ENCODE results near the gene HSPA12A.
"Not testable (repeated sequence)": the region's sequence is repeated elsewhere in the genome, so short reads cannot be mapped to it uniquely, and the experiment has no call there.

The HSPA12A gene

GRCh38 chr10:116715839-116716377 is 26.5 kb downstream of the HSPA12A start:
- in situ Hi-C loops (cut with HindIII; ENCODE audit: low pct_unique_long_range_greater_than_20kb, low sequenced_read_pairs), result no loop called here
- no peak for DNase-seq (ENCODE audit: low read depth in 1 of 2, low spot score in 1 of 2)
- no peak for TF ChIP-seq JUND (IDR thresholded peaks at IDR 0.05; ENCODE audit: low read depth)

- DNase-seq (ENCODE audit: low read depth in 1 of 2, low spot score in 1 of 2), result no peak
- no peak for TF ChIP-seq JUND (IDR thresholded peaks at IDR 0.05; ENCODE audit: low read depth)
- in situ Hi-C loops (cut with HindIII; ENCODE audit: low pct_unique_long_range_greater_than_20kb, low sequenced_read_pairs), result no loop called here
These were observed 27.0 kb downstream of the HSPA12A start for GRCh38 chr10:116715341-116715740.

GRCh38 chr10:116713846-116714245 is 28.5 kb downstream of the HSPA12A start:
- in situ Hi-C loops (cut with HindIII; ENCODE audit: low pct_unique_long_range_greater_than_20kb, low sequenced_read_pairs), result no loop called here
- TF ChIP-seq JUND (IDR thresholded peaks at IDR 0.05; ENCODE audit: low read depth), result no peak
- DNase-seq (ENCODE audit: low read depth in 1 of 2, low spot score in 1 of 2), result no peak

- DNase-seq (ENCODE audit: low read depth in 1 of 2, low spot score in 1 of 2), result no peak
- in situ Hi-C loops (cut with HindIII; ENCODE audit: low pct_unique_long_range_greater_than_20kb, low sequenced_read_pairs), result no loop called here
- no peak for TF ChIP-seq JUND (IDR thresholded peaks at IDR 0.05; ENCODE audit: low read depth)
These were observed 29.3 kb downstream of the HSPA12A start for GRCh38 chr10:116712989-116713543.

GRCh38 chr10:116712519-116712918 is 29.8 kb downstream of the HSPA12A start:
- DNase-seq (ENCODE audit: low read depth in 1 of 2, low spot score in 1 of 2), result no peak
- no peak for TF ChIP-seq JUND (IDR thresholded peaks at IDR 0.05; ENCODE audit: low read depth)
- in situ Hi-C loops (cut with HindIII; ENCODE audit: low pct_unique_long_range_greater_than_20kb, low sequenced_read_pairs), result no loop called here

- in situ Hi-C loops (cut with HindIII; ENCODE audit: low pct_unique_long_range_greater_than_20kb, low sequenced_read_pairs); DNase-seq (ENCODE audit: low read depth in 1 of 2, low spot score in 1 of 2): not testable (repeated sequence)
These were observed 30.6 kb downstream of the HSPA12A start for GRCh38 chr10:116711803-116712202.

- no peak for TF ChIP-seq JUND (IDR thresholded peaks at IDR 0.05; ENCODE audit: low read depth)
- no peak for DNase-seq (ENCODE audit: low read depth in 1 of 2, low spot score in 1 of 2)
- in situ Hi-C loops (cut with HindIII; ENCODE audit: low pct_unique_long_range_greater_than_20kb, low sequenced_read_pairs), result no loop called here
These were observed 32.3 kb downstream of the HSPA12A start for GRCh38 chr10:116710076-116710475.

- in situ Hi-C loops (cut with HindIII; ENCODE audit: low pct_unique_long_range_greater_than_20kb, low sequenced_read_pairs), result no loop called here
- TF ChIP-seq JUND (IDR thresholded peaks at IDR 0.05; ENCODE audit: low read depth), result no peak
- no peak for DNase-seq (ENCODE audit: low read depth in 1 of 2, low spot score in 1 of 2)
These were observed 33.5 kb downstream of the HSPA12A start for GRCh38 chr10:116708877-116709276.

- no peak for TF ChIP-seq JUND (IDR thresholded peaks at IDR 0.05; ENCODE audit: low read depth)
- DNase-seq (ENCODE audit: low read depth in 1 of 2, low spot score in 1 of 2), result no peak
- in situ Hi-C loops (cut with HindIII; ENCODE audit: low pct_unique_long_range_greater_than_20kb, low sequenced_read_pairs), result no loop called here
These were observed 34.0 kb downstream of the HSPA12A start for GRCh38 chr10:116708391-116708821.

- in situ Hi-C loops (cut with HindIII; ENCODE audit: low pct_unique_long_range_greater_than_20kb, low sequenced_read_pairs), result no loop called here
- TF ChIP-seq JUND (IDR thresholded peaks at IDR 0.05; ENCODE audit: low read depth), result no peak
- no peak for DNase-seq (ENCODE audit: low read depth in 1 of 2, low spot score in 1 of 2)
These were observed 34.4 kb downstream of the HSPA12A start for GRCh38 chr10:116707981-116708380.

GRCh38 chr10:116706281-116706680 is 36.1 kb downstream of the HSPA12A start:
- in situ Hi-C loops (cut with HindIII; ENCODE audit: low pct_unique_long_range_greater_than_20kb, low sequenced_read_pairs), result no loop called here
- no peak for TF ChIP-seq JUND (IDR thresholded peaks at IDR 0.05; ENCODE audit: low read depth)
- no peak for DNase-seq (ENCODE audit: low read depth in 1 of 2, low spot score in 1 of 2)

- TF ChIP-seq JUND (IDR thresholded peaks at IDR 0.05; ENCODE audit: low read depth), result no peak
- DNase-seq (ENCODE audit: low read depth in 1 of 2, low spot score in 1 of 2), result no peak
- in situ Hi-C loops (cut with HindIII; ENCODE audit: low pct_unique_long_range_greater_than_20kb, low sequenced_read_pairs), result no loop called here
These were observed 36.9 kb downstream of the HSPA12A start for GRCh38 chr10:116705498-116705897.

GRCh38 chr10:116704926-116705325 is 37.4 kb downstream of the HSPA12A start:
- in situ Hi-C loops (cut with HindIII; ENCODE audit: low pct_unique_long_range_greater_than_20kb, low sequenced_read_pairs), result no loop called here
- no peak for TF ChIP-seq JUND (IDR thresholded peaks at IDR 0.05; ENCODE audit: low read depth)
- no peak for DNase-seq (ENCODE audit: low read depth in 1 of 2, low spot score in 1 of 2)

- no peak for TF ChIP-seq JUND (IDR thresholded peaks at IDR 0.05; ENCODE audit: low read depth)
- in situ Hi-C loops (cut with HindIII; ENCODE audit: low pct_unique_long_range_greater_than_20kb, low sequenced_read_pairs), result no loop called here
- DNase-seq (ENCODE audit: low read depth in 1 of 2, low spot score in 1 of 2), result no peak
These were observed 40.2 kb downstream of the HSPA12A start for GRCh38 chr10:116702165-116702564.

Measured in T47D (cell line).